CD4-positive, CD25-positive, alpha-beta regulatory T cell (primary cell): Measurements from ENCODE around the gene KIF21B. TPM values are rescaled to one million over a fixed set of nuclear protein-coding genes. Genes with fewer than 3 reads are reported as not detected.

Experiments
- ATAC-seq, 2 donors: fragments of 150-1000 bp; cut with Tn5 transposase; one replicate each; pipeline ENCODE4 v1.10.0; 2021; ENCODE audit warnings: low read depth in 2 of 2, moderate number of reproducible peaks in 2 of 2, moderate library complexity in 1 of 2
- DNase-seq, 3 donors: peaks; one replicate each; pipeline versions ENCODE4 v3.0.0 to v3.0.0-alpha.2; 2012 to 2022; ENCODE audit warnings: mixed read lengths in 1 of 3
- H3K27ac ChIP-seq: one replicate; pipeline ENCODE4 v1.7.0; 2013; ENCODE audit warnings: mild to moderate bottlenecking, low read length; ENCODE audit not compliant: insufficient read depth, poor library complexity, severe bottlenecking
- H3K27me3 ChIP-seq: one replicate; pipeline ENCODE4 v1.7.0; 2013; ENCODE audit warnings: low read length; ENCODE audit not compliant: control insufficient read depth, insufficient read depth
- H3K36me3 ChIP-seq: one replicate; pipeline ENCODE4 v1.7.0; 2013; ENCODE audit warnings: mild to moderate bottlenecking, low read length, moderate library complexity; ENCODE audit not compliant: control insufficient read depth, insufficient read depth
- H3K4me1 ChIP-seq: 2 replicates; pipeline ENCODE4 v1.7.0; 2013; ENCODE audit warnings: mild to moderate bottlenecking, low read length; ENCODE audit not compliant: insufficient read depth, control insufficient read depth, poor library complexity, severe bottlenecking
- H3K4me3 ChIP-seq: one replicate; pipeline ENCODE4 v1.7.0; 2013; ENCODE audit warnings: low read depth, mild to moderate bottlenecking, low read length, moderate library complexity
- H3K9me3 ChIP-seq, 2 experiments: 1 replicate in 1 of 2; 2 replicates in 1 of 2; pipeline ENCODE4 v1.7.0; 2013; ENCODE audit warnings: low read length in 2 of 2, mild to moderate bottlenecking in 1 of 2, moderate library complexity in 1 of 2; ENCODE audit not compliant: control insufficient read depth in 2 of 2
- H3K27ac Mint-ChIP-seq, 3 donors: one replicate each; pipeline ENCODE4 v1.8.0; 2020 to 2022; ENCODE audit warnings: mild to moderate bottlenecking in 3 of 3, mixed read lengths in 3 of 3, moderate library complexity in 2 of 3
- H3K27me3 Mint-ChIP-seq: one replicate; pipeline ENCODE4 v1.8.0; 2022; ENCODE audit warnings: mild to moderate bottlenecking, mixed read lengths
- H3K36me3 Mint-ChIP-seq: one replicate; pipeline ENCODE4 v1.8.0; 2020; ENCODE audit warnings: mixed read lengths
- H3K4me1 Mint-ChIP-seq, 4 donors: one replicate each; pipeline ENCODE4 v1.8.0; 2020 to 2022; ENCODE audit warnings: mixed read lengths in 4 of 4, mild to moderate bottlenecking in 1 of 4
- H3K4me3 Mint-ChIP-seq, 4 donors: one replicate each; pipeline ENCODE4 v1.8.0; 2020 to 2022; ENCODE audit warnings: mild to moderate bottlenecking in 4 of 4, mixed read lengths in 4 of 4, moderate library complexity in 3 of 4
- H3K9me3 Mint-ChIP-seq, 7 donors: one replicate each; pipeline ENCODE4 v1.8.0; 2020 to 2022; ENCODE audit warnings: mixed read lengths in 7 of 7, mild to moderate bottlenecking in 3 of 7, moderate library complexity in 2 of 7
- polyA plus RNA-seq, 4 donors: library from polyadenylated mRNA; unstranded; fragments of 300-500 nt; fragmentation: Illumina TruSeq; gene quantifications; one replicate each; pipeline ENCODE4 v1.2.3, GENCODE V29; 2021
- total RNA-seq: library from RNA; stranded (reverse); gene quantifications from one replicate; pipeline ENCODE4 v1.2.3, GENCODE V29; 2022

Gene KIF21B
- total and polyA plus RNA-seq, 5 donors from 2014 or later: 2.3 to 96.9 (median 3.3) TPM

GRCh38 chr1:201042779-201043461 is 19.4 kb upstream of the KIF21B start:
- Mint-ChIP-seq H3K27me3 (peaks cover 9% of the 10 kb centered on the region), H3K4me1 (peaks cover 0 to 7% (median 5%) of the 10 kb centered on the region in 4 donors), H3K36me3 (no peaks in the 10 kb centered on the region), H3K27ac (peak overlapping the region in 1 of 3 donors; percentile 35), H3K9me3 (no peaks in the 10 kb centered on the region), H3K4me3 (no peak overlapping the region)
- H3K4me1 ChIP-seq: no peaks in the 10 kb centered on the region
- H3K9me3 ChIP-seq: no peaks in the 10 kb centered on the region
- ATAC-seq (peak; percentile 81 to 83), DNase-seq (peak; percentile 52 to 83 (median 77))
- no peaks in the 10 kb centered on the region for H3K36me3 ChIP-seq
- H3K27ac ChIP-seq: no peak overlapping the region
- no peak overlapping the region for H3K4me3 ChIP-seq
- no peaks in the 10 kb centered on the region for H3K27me3 ChIP-seq

- ATAC-seq (no peak), DNase-seq (no peak)
- H3K4me3 Mint-ChIP-seq: no peak overlapping the region
- H3K27ac Mint-ChIP-seq: no peak overlapping the region
- no peak overlapping the region for H3K4me3 ChIP-seq
- peaks cover 9% of the 10 kb centered on the region for H3K27me3 Mint-ChIP-seq
- no peaks in the 10 kb centered on the region for H3K4me1 ChIP-seq
- no peaks in the 10 kb centered on the region for H3K36me3 ChIP-seq
- no peaks in the 10 kb centered on the region for H3K9me3 Mint-ChIP-seq
- no peaks in the 10 kb centered on the region for H3K9me3 ChIP-seq
- H3K36me3 Mint-ChIP-seq: no peaks in the 10 kb centered on the region
- no peaks in the 10 kb centered on the region for H3K27me3 ChIP-seq
- H3K27ac ChIP-seq: no peak overlapping the region
- peaks cover 0 to 7% (median 5%) of the 10 kb centered on the region in 4 donors for H3K4me1 Mint-ChIP-seq
Observed at GRCh38 chr1:201041011-201041410, 17.5 kb upstream of the KIF21B start.

- ATAC-seq: no peak
- Mint-ChIP-seq H3K4me1 (peaks cover 0 to 7% (median 5%) of the 10 kb centered on the region in 4 donors), H3K36me3 (no peaks in the 10 kb centered on the region), H3K27me3 (peaks cover 9% of the 10 kb centered on the region), H3K9me3 (no peaks in the 10 kb centered on the region), H3K27ac (no peak overlapping the region), H3K4me3 (no peak overlapping the region)
- Histone ChIP-seq H3K27me3 (no peaks in the 10 kb centered on the region), H3K27ac (no peak overlapping the region), H3K4me3 (no peak overlapping the region), H3K9me3 (no peaks in the 10 kb centered on the region), H3K36me3 (no peaks in the 10 kb centered on the region), H3K4me1 (no peaks in the 10 kb centered on the region)
- DNase-seq: no peak
Observed at GRCh38 chr1:201039876-201040275, 16.4 kb upstream of the KIF21B start.

GRCh38 chr1:201039418-201039817 is 15.9 kb upstream of the KIF21B start:
- H3K9me3 Mint-ChIP-seq: no peaks in the 10 kb centered on the region
- H3K36me3 Mint-ChIP-seq: no peaks in the 10 kb centered on the region
- no peaks in the 10 kb centered on the region for H3K4me1 ChIP-seq
- H3K36me3 ChIP-seq: no peaks in the 10 kb centered on the region
- H3K27me3 ChIP-seq: no peaks in the 10 kb centered on the region
- peak overlapping the region in 1 of 3 donors; percentile 18 for H3K27ac Mint-ChIP-seq
- DNase-seq: no peak
- H3K4me3 ChIP-seq: no peak overlapping the region
- H3K27me3 Mint-ChIP-seq: peaks cover 9% of the 10 kb centered on the region
- H3K4me1 Mint-ChIP-seq: peaks cover 0 to 7% (median 5%) of the 10 kb centered on the region in 4 donors
- H3K4me3 Mint-ChIP-seq: no peak overlapping the region
- no peak overlapping the region for H3K27ac ChIP-seq
- H3K9me3 ChIP-seq: no peaks in the 10 kb centered on the region
- no peak for ATAC-seq

- no peak overlapping the region for H3K4me3 Mint-ChIP-seq
- no peak overlapping the region for H3K27ac ChIP-seq
- no peak for DNase-seq
- no peak for ATAC-seq
- peaks cover 0 to 7% (median 5%) of the 10 kb centered on the region in 4 donors for H3K4me1 Mint-ChIP-seq
- H3K27ac Mint-ChIP-seq: no peak overlapping the region
- no peaks in the 10 kb centered on the region for H3K27me3 ChIP-seq
- H3K4me1 ChIP-seq: no peaks in the 10 kb centered on the region
- no peaks in the 10 kb centered on the region for H3K36me3 Mint-ChIP-seq
- no peaks in the 10 kb centered on the region for H3K9me3 ChIP-seq
- H3K27me3 Mint-ChIP-seq: peaks cover 4% of the 10 kb centered on the region
- H3K4me3 ChIP-seq: no peak overlapping the region
- no peaks in the 10 kb centered on the region for H3K36me3 ChIP-seq
- H3K9me3 Mint-ChIP-seq: no peaks in the 10 kb centered on the region
Observed at GRCh38 chr1:201038186-201038876, 14.8 kb upstream of the KIF21B start.

- H3K27ac ChIP-seq: no peak overlapping the region
- H3K27ac Mint-ChIP-seq: no peak overlapping the region
- H3K27me3 ChIP-seq: no peaks in the 10 kb centered on the region
- H3K36me3 Mint-ChIP-seq: no peaks in the 10 kb centered on the region
- DNase-seq (no peak), ATAC-seq (no peak)
- H3K9me3 ChIP-seq: no peaks in the 10 kb centered on the region
- no peak overlapping the region for H3K4me3 ChIP-seq
- H3K27me3 Mint-ChIP-seq: no peaks in the 10 kb centered on the region
- no peak overlapping the region for H3K4me3 Mint-ChIP-seq
- no peaks in the 10 kb centered on the region for H3K9me3 Mint-ChIP-seq
- no peaks in the 10 kb centered on the region for H3K4me1 Mint-ChIP-seq
- H3K4me1 ChIP-seq: no peaks in the 10 kb centered on the region
- H3K36me3 ChIP-seq: no peaks in the 10 kb centered on the region
Observed at GRCh38 chr1:201036188-201036842, 12.8 kb upstream of the KIF21B start.

GRCh38 chr1:201034671-201035070 is 11.2 kb upstream of the KIF21B start:
- H3K4me3 Mint-ChIP-seq: no peak overlapping the region
- Histone ChIP-seq H3K27ac (no peak overlapping the region), H3K36me3 (no peaks in the 10 kb centered on the region), H3K4me3 (no peak overlapping the region), H3K4me1 (no peaks in the 10 kb centered on the region), H3K27me3 (no peaks in the 10 kb centered on the region), H3K9me3 (no peaks in the 10 kb centered on the region)
- no peak overlapping the region for H3K27ac Mint-ChIP-seq
- no peak for ATAC-seq
- no peaks in the 10 kb centered on the region for H3K36me3 Mint-ChIP-seq
- no peaks in the 10 kb centered on the region for H3K4me1 Mint-ChIP-seq
- peaks cover 0 to 1% (median 0%) of the 10 kb centered on the region in 7 donors for H3K9me3 Mint-ChIP-seq
- DNase-seq: no peak
- no peaks in the 10 kb centered on the region for H3K27me3 Mint-ChIP-seq
